Measurements from ENCODE around the gene COG7.

GRCh38 chr16:23499801-23500200 is 46.8 kb upstream of the COG7 start:
- no peak for TF ChIP-seq POLR2A (IDR thresholded peaks at IDR 0.05)
- no peak for TF ChIP-seq CTCF (IDR thresholded peaks at IDR 0.05)
- TF ChIP-seq EP300 (IDR thresholded peaks at IDR 0.05), result no peak
